Ectodermal cell (in vitro differentiated cells): ENCODE data around the gene LARGE2.
A peak's percentile ranks its signal among the peaks of the same experiment; 100 is the strongest.
"Not testable (repeated sequence)": the region's sequence is repeated elsewhere in the genome, so short reads cannot be mapped to it uniquely, and the experiment has no call there.

Experiments
- H3K27ac ChIP-seq: 2 replicates; pipeline ENCODE4 v1.7.0; 2013; ENCODE audit warnings: mild to moderate bottlenecking, low read depth, low read length; ENCODE audit not compliant: insufficient read depth, poor library complexity, severe bottlenecking
- H3K27me3 ChIP-seq: 2 replicates; pipeline ENCODE4 v1.7.0; 2013; ENCODE audit warnings: mild to moderate bottlenecking, low read length; ENCODE audit not compliant: insufficient read depth, control insufficient read depth, poor library complexity, severe bottlenecking
- H3K36me3 ChIP-seq: one replicate; pipeline ENCODE4 v1.7.0; 2013; ENCODE audit warnings: low read length; ENCODE audit not compliant: control insufficient read depth, insufficient read depth
- H3K4me1 ChIP-seq: one replicate; pipeline ENCODE4 v1.7.0; 2013; ENCODE audit warnings: low read length; ENCODE audit not compliant: control insufficient read depth, insufficient read depth
- H3K4me3 ChIP-seq: 2 replicates; pipeline ENCODE4 v1.7.0; 2013; ENCODE audit warnings: low read depth, low read length, control low read depth; ENCODE audit not compliant: insufficient read depth
- H3K9me3 ChIP-seq: 2 replicates; pipeline ENCODE4 v1.7.0; 2013; ENCODE audit warnings: mild to moderate bottlenecking, low read length, moderate library complexity; ENCODE audit not compliant: control insufficient read depth
- WGBS, 2 experiments: methylation state at CpG; one replicate each; pipeline ENCODE4 v1.1.7; 2013; ENCODE audit warnings: missing lambda C conversion rate in 2 of 2; 5-methylcytosine and 5-hydroxymethylcytosine counted together

LARGE2 gene

DNA sequence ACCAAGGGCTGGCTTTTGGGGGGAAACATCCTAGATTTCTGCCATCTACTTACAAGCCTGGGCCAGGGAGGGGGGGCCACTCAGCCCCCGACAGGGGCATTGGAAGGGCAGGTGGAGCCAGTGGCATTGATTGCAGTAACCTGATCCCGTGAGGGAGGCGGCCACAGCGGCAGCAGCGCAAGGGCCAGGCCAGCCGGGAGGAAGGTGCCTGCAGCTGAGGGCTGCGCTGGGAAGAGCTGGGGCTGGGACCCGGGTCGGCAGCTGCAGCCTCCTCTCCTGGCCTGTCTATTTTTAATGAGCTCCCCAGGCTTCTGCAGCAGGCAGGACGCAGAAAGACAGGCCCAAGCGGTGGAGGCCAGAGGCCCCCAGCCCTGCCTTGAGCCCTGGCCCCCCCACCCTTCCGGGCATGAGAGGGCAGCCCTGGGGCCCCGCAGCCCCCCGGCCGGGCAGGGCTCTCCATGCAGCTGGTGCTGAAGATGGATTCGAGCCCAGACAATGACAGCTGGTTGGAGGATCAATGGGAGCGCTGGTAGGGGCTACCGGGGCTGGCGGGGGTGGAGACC is 26.0 kb upstream of the LARGE2 start:
- peaks cover 17% of the 10 kb centered on the region for H3K27me3 ChIP-seq
- no peaks in the 10 kb centered on the region for H3K9me3 ChIP-seq
- 14 to 17% methylated on average over 19 of the region's 19 CpGs for WGBS, 2 experiments
- H3K4me3 ChIP-seq, result no peak overlapping the region
- H3K27ac ChIP-seq, result peak overlapping the region; percentile 44
- H3K4me1 ChIP-seq, result peaks cover 37% of the 10 kb centered on the region
- no peaks in the 10 kb centered on the region for H3K36me3 ChIP-seq

DNA sequence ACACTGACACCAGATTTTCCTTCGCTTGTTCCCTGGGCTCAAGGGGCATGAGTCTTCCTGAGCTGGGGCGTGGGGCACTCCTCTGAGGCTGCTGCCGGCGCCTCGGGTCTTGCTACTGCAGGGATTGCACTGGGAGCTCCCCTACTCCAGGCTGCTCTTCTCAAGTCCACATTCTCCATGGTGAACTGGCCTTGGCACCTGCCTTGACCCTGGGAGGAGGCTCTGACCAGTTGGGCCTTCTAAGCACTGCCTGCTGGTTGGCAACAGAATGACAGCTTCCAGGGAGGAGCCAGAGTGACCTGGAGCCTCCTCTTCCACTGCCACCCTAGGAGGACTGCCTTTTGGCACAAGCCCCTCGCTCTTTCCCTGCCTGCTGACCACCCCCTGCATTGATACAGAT is 24.9 kb upstream of the LARGE2 start:
- WGBS, 2 experiments, result 93 to 95% methylated on average over 6 of the region's 6 CpGs
- no peaks in the 10 kb centered on the region for H3K36me3 ChIP-seq
- no peaks in the 10 kb centered on the region for H3K9me3 ChIP-seq
- no peak overlapping the region for H3K27ac ChIP-seq
- H3K27me3 ChIP-seq, result peaks cover 17% of the 10 kb centered on the region
- H3K4me3 ChIP-seq, result no peak overlapping the region
- H3K4me1 ChIP-seq, result peaks cover 38% of the 10 kb centered on the region

DNA sequence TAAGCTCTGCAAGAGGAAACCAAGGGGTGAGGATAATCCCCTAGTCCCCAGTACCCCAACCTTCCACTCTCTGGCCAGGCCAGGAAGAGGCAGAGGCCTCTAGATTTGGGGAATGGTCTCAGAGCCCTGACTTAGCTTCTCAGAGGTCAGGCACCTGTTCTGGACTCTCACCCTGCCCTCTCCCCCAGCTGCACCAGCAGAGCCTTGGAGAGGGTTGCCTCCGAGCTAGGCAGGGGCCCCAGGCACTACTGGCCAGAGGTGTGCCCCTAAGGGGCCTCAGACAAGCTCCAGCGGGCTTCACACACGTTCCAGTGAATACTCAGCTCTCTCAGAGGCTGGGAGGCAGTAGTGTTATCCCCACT is 23.4 kb upstream of the LARGE2 start:
- H3K36me3 ChIP-seq, result no peaks in the 10 kb centered on the region
- peaks cover 17% of the 10 kb centered on the region for H3K27me3 ChIP-seq
- H3K4me3 ChIP-seq, result peak overlapping the region; percentile 48
- WGBS, 2 experiments, result 13 to 19% methylated on average over 3 of the region's 3 CpGs
- H3K9me3 ChIP-seq, result no peaks in the 10 kb centered on the region
- peaks cover 28% of the 10 kb centered on the region for H3K4me1 ChIP-seq
- peak overlapping the region; percentile 94 for H3K27ac ChIP-seq

DNA sequence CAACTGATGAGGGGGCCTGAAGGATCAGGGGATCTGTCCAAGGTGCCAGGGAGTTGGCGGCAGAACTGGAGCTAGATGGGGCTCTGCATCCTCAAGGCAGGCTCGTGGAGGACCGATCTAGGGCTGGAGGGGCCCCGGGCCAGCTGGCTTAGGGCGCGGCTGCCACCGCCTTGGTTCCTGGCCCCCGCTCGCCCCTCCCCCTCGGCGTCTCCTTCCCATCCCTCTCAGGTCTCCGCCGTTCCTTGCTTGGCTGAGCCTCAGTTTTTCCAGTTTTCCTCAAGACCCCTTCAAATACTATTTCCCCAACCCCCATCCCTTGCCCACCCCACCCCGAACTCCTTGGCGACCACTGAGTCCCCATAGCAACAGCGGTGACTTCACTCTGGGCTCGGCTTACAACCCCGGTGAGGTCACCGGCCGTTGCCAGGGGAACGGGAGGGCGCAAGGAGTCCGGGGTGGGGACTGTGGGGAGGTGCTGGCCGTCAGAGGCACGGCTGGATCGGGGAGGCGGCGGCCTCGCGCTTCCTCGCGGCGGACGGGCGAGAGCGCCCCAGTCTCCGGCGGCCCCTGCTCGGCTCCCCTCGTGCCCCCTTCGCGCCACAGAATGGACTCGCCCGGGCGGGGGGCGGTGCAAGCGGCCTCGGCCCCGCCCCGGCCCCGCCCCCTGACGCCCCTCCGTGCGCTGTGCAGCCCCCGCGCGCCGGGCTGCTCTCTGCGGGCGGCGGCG is 22.8 kb upstream of the LARGE2 start:
- 1% methylated on average over 59 to 61 of the region's 62 CpGs for WGBS, 2 experiments
- peaks cover 28% of the 10 kb centered on the region for H3K4me1 ChIP-seq
- H3K9me3 ChIP-seq, result no peaks in the 10 kb centered on the region
- H3K27ac ChIP-seq, result peak overlapping the region; percentile 94
- H3K4me3 ChIP-seq, result peak overlapping the region; percentile 48
- no peaks in the 10 kb centered on the region for H3K36me3 ChIP-seq
- H3K27me3 ChIP-seq, result peaks cover 17% of the 10 kb centered on the region

DNA sequence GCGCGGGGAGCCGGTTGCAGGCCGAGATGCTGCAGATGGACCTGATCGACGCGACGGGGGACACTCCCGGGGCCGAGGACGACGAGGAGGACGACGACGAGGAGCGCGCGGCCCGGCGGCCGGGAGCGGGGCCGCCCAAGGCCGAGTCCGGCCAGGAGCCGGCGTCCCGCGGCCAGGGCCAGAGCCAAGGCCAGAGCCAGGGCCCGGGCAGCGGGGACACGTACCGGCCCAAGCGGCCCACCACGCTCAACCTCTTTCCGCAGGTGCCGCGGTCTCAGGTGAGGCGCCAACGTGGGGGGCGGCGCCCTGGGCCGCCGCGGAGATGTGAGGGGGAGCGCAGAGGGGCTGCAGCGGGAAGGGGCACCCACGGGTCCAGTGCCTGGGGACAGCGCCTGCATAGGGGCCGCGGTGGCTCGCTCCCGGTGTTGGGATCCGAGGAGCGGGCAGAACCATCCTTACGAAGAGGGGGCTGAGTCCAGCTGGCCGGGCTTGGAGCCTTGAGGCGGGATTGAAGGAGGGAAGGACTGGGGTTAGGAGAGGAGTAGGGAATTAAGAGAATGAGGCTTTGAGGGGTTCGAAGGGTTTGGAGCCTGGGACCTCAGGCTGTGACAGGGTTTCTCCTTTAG is 22.2 kb upstream of the LARGE2 start:
- Histone ChIP-seq H3K27me3 (peaks cover 17% of the 10 kb centered on the region), H3K4me1 (peaks cover 28% of the 10 kb centered on the region), H3K4me3 (peak overlapping the region; percentile 48)
- not testable (repeated sequence) for H3K27ac ChIP-seq, H3K9me3 ChIP-seq, H3K36me3 ChIP-seq
- WGBS, 2 experiments, result 2 to 3% methylated on average over 30 to 32 of the region's 59 CpGs

DNA sequence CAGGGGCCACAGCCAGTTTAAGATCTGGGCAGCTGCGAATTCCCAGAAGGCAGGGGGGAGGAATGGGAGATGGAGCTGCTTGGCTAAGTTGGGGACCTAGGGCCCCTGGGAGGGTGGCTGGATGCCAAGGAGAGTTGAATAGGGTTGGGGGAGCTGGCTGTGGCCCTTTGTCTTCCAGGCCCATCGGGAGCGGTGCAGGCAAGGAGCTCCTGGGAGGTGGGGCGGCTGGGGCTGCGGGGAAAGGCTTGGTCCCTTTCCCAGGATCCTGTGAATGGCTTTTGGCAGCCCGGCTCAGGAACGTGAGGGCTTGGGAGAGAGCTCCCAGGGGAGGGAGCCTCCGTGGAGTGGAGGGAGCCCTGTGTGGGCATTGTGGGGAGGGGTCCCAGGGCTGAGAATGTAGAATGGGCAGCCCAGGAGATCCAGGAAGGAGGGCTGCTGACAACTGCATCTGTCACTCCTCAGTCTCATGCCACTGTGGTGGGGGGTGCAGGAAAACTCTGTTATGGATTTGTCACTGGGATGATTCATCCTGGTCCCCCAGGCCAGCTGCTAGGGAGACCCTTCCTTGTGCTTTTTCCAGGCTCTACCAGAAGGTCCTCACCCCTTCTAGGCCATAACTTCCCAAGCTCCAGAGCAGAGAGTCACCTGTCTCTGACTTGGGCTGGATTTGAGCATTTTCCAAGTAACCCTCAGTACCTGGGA is 21.4 kb upstream of the LARGE2 start:
- Histone ChIP-seq H3K36me3 (no peaks in the 10 kb centered on the region), H3K4me1 (peaks cover 26% of the 10 kb centered on the region), H3K27me3 (peaks cover 17% of the 10 kb centered on the region), H3K27ac (no peak overlapping the region), H3K4me3 (peak overlapping the region; percentile 48), H3K9me3 (no peaks in the 10 kb centered on the region)
- WGBS, 2 experiments, result 22 to 25% methylated on average over 8 of the region's 8 CpGs

DNA sequence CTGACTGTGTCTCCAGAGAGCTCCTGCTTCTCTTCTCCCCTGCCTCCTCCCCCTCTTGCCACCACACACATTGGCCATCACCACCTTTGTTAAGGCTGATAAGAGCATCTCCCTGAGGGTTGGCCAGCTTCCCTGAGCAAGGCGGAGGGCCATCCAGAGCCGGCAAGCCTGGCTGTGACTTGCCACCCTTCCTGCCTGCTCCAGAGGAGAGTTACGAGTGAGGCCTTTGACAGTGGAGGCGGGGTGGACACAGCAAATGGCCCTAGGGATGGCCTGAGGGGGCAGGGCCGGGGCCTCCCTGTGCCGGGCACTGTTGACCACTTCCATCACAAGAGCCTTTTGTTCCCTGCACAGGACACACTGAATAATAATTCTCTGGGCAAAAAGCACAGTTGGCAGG is 20.8 kb upstream of the LARGE2 start:
- Histone ChIP-seq H3K27me3 (peaks cover 17% of the 10 kb centered on the region), H3K36me3 (no peaks in the 10 kb centered on the region), H3K4me1 (peaks cover 21% of the 10 kb centered on the region), H3K9me3 (no peaks in the 10 kb centered on the region), H3K4me3 (no peak overlapping the region), H3K27ac (no peak overlapping the region)
- WGBS, 2 experiments, result 88 to 90% methylated on average over 6 of the region's 6 CpGs

DNA sequence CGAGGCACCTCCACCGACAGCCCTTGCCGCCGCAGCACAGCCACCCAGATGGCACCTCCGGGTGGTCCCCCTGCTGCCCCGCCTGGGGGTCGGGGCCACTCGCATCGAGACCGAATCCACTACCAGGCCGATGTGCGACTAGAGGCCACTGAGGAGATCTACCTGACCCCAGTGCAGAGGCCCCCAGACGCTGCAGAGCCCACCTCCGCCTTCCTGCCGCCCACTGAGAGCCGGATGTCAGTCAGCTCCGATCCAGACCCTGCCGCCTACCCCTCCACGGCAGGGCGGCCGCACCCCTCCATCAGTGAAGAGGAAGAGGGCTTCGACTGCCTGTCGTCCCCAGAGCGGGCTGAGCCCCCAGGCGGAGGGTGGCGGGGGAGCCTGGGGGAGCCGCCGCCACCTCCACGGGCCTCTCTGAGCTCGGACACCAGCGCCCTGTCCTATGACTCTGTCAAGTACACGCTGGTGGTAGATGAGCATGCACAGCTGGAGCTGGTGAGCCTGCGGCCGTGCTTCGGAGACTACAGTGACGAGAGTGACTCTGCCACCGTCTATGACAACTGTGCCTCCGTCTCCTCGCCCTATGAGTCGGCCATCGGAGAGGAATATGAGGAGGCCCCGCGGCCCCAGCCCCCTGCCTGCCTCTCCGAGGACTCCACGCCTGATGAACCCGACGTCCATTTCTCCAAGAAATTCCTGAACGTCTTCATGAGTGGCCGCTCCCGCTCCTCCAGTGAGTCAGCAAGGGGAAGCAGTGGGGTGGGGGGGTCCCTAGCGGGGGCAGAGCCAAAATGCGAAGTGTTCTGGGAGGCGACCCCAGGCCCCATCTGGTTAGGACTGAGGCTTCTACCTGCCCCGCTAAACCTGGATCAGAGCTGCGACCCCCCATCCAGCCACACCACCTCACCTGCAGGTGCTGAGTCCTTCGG is 19.7 kb upstream of the LARGE2 start:
- Histone ChIP-seq H3K27me3 (peaks cover 11% of the 10 kb centered on the region), H3K9me3 (no peaks in the 10 kb centered on the region), H3K4me1 (peaks cover 16% of the 10 kb centered on the region), H3K4me3 (no peak overlapping the region), H3K36me3 (no peaks in the 10 kb centered on the region), H3K27ac (no peak overlapping the region)
- WGBS, 2 experiments, result 95 to 96% methylated on average over 56 of the region's 56 CpGs

DNA sequence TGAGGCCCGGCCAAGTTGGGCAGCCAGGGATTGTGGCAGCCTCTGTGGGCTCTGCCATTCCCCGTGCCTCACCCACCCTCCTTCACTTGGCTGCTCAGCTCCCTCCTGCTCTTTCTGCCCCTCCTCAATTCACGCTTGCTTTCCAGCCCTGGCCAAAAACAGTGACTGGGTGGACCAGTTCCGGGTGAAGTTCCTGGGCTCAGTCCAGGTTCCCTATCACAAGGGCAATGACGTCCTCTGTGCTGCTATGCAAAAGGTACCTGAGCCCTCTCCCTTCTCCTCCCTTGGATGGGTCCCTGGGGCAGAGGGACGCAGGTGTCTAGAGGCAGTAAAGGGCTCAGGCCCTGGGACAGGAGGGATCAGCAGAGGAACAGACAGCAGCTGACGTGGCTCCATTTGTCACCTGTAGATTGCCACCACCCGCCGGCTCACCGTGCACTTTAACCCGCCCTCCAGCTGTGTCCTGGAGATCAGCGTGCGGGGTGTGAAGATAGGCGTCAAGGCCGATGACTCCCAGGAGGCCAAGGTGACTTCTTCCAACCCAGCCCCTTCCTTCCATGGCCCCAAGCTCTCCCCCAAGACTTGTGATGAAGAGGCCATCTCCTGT is 18.0 kb upstream of the LARGE2 start:
- H3K4me1 ChIP-seq, result peaks cover 8% of the 10 kb centered on the region
- no peak overlapping the region for H3K27ac ChIP-seq
- no peaks in the 10 kb centered on the region for H3K9me3 ChIP-seq
- peaks cover 11% of the 10 kb centered on the region for H3K27me3 ChIP-seq
- 93 to 94% methylated on average over 15 of the region's 15 CpGs for WGBS, 2 experiments
- no peak overlapping the region for H3K4me3 ChIP-seq
- peaks cover 1% of the 10 kb centered on the region for H3K36me3 ChIP-seq
